Measurements from ENCODE around the gene PTPRT.

PTPRT gene

DNA sequence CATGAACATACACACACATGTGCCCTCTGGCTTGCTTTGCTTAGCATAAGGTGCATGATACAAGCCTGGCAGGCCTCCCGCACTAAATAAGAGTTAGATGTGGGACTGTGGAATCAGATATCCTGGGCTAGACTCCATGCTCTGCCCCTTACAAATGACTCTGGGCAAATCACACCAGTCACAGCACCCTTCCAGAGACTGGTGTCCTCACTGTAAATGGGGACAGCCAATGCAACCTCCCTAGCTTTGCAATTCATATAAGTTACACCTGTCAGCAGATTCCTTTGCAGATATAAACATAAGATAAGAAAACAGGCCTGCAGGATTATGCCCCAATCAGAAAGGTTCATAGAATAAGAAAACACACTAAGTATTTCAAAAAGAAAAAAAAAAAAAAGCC is 174.1 kb downstream of the PTPRT start:
- no peak overlapping the region for H3K4me3 ChIP-seq (ENCODE audit: low read length)
- TF ChIP-seq, protein P1, sequence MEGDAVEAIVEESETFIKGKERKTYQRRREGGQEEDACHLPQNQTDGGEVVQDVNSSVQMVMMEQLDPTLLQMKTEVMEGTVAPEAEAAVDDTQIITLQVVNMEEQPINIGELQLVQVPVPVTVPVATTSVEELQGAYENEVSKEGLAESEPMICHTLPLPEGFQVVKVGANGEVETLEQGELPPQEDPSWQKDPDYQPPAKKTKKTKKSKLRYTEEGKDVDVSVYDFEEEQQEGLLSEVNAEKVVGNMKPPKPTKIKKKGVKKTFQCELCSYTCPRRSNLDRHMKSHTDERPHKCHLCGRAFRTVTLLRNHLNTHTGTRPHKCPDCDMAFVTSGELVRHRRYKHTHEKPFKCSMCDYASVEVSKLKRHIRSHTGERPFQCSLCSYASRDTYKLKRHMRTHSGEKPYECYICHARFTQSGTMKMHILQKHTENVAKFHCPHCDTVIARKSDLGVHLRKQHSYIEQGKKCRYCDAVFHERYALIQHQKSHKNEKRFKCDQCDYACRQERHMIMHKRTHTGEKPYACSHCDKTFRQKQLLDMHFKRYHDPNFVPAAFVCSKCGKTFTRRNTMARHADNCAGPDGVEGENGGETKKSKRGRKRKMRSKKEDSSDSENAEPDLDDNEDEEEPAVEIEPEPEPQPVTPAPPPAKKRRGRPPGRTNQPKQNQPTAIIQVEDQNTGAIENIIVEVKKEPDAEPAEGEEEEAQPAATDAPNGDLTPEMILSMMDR (conservative IDR thresholded peaks at IDR 0.05; ENCODE audit: low read length), result no peak
- no peak for DNase-seq (ENCODE audit: low read depth)

DNA sequence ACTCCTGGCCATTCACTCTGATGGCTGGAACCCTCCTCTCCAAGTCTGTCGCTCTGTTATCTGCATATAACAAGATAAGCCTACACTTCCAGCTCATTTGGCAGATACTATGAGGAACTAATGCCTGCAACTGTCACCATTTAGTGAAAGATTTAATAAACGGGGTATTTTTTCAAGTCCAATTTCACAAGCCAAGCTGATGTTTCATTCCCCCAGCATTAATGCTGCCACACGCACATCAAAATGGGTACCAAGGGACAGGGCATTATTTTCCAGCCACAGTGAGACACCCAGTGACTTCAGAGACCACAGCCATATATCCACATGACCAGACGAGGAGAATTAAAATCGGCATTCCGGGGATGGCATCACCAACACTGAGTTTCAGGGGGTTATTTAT is 175.5 kb downstream of the PTPRT start:
- DNase-seq (ENCODE audit: low read depth), result no peak
- TF ChIP-seq, protein P1 (conservative IDR thresholded peaks at IDR 0.05; ENCODE audit: low read length), result no peak

DNA sequence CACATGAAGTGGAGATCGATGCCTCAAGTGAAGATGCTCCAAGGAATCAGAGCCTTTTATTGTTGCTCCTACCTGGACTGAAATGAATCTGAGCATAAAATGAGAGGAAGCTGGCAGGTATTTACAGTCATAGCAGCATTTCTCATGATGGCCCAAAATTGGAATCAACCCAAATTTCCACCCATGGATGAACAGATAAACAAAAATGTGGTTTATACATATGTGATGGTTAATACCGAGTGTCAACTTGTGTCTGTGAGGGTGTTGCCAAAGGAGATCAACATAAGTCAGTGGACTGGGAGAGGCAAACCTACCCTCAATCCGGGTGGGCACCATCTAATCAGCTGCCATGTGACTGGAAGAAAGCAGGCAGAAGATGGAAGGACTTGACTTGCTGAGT is 178.2 kb downstream of the PTPRT start:
- no peak overlapping the region for H3K4me3 ChIP-seq (ENCODE audit: low read length)
- no peak for DNase-seq (ENCODE audit: low read depth)
- TF ChIP-seq, protein P1 (conservative IDR thresholded peaks at IDR 0.05; ENCODE audit: low read length), result no peak

More for the DNA sequence above, 175.5 kb downstream of the PTPRT start:
- no peak overlapping the region for H3K4me3 ChIP-seq (ENCODE audit: low read length)

DNA sequence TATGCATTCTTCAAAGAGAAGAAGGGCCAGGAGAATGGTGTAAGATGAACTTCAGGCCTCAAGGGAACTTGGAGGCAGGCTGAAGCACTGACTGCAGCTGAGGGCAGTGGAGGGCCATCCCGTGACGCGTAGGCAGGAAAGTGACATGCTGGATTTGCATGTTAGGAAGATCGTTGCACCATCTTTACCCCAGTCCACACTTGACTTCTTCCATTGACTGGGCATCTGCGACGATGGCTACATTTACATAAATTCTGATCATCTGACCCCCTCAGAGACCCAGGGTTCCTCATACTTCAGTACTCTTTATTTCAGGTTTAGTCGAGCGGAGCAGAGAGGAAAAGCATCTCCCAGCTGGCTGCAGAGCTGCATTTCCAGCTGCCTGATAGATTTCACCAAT is 180.2 kb downstream of the PTPRT start:
- TF ChIP-seq, protein P1 (conservative IDR thresholded peaks at IDR 0.05; ENCODE audit: low read length), result no peak
- no peak overlapping the region for H3K4me3 ChIP-seq (ENCODE audit: low read length)
- DNase-seq (ENCODE audit: low read depth), result no peak

DNA sequence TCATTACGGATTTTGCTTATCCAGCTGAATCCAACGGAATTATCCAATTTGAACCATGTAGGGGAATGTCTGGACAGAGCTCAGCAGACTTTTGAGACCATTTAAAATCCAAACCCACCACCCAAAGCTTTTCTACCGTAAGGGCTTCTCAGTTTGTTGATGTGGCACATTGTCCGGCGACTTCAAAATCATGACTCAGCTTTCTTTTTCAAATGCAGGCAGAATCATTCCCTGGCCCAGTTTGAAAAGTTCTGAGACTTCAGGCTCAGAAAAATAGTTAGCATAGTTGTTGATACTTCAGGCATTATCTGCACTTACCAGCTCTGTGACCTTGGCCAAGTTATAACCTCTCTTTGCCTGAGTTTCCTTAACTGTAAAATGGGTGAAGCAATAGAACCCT is 182.2 kb downstream of the PTPRT start:
- H3K4me3 ChIP-seq (ENCODE audit: low read length), result no peak overlapping the region
- TF ChIP-seq, protein P1 (conservative IDR thresholded peaks at IDR 0.05; ENCODE audit: low read length), result no peak
- no peak for DNase-seq (ENCODE audit: low read depth)

DNA sequence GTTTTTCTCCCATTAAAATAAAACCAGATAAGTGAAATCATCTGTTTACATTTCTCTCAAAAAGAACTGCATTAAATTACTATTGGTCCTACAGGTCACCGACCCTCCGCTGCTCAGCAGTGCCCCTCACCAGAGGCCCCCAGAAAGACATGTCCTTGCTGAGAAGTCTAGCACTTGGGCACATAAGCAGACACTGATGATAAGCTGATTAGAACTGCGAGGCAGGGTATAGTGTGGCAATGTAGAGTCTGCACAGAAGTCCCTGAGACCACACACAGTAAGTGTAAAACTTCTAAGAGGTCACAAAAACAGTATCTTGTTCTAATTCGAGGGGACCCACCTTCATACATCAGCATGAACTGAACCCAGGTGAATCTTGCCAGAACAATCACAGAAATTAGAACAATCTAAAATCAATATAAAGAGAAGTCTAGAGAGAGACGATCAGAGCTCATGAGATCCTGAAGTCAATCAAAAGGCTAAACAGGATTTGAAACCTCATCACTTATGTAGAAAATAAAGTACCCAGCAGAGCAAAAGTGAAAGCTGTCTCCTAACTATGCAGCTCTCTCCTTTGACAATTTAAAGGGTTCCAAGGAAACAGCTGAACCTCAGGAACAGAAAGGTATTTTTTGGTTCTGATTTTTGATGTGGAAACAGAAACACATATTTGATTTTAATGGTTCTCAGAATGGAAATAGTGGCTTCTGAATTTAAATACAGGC is 182.9 kb downstream of the PTPRT start:
- TF ChIP-seq, protein P1 (conservative IDR thresholded peaks at IDR 0.05; ENCODE audit: low read length), result no peak
- no peak overlapping the region for H3K4me3 ChIP-seq (ENCODE audit: low read length)
- no peak for DNase-seq (ENCODE audit: low read depth)

DNA sequence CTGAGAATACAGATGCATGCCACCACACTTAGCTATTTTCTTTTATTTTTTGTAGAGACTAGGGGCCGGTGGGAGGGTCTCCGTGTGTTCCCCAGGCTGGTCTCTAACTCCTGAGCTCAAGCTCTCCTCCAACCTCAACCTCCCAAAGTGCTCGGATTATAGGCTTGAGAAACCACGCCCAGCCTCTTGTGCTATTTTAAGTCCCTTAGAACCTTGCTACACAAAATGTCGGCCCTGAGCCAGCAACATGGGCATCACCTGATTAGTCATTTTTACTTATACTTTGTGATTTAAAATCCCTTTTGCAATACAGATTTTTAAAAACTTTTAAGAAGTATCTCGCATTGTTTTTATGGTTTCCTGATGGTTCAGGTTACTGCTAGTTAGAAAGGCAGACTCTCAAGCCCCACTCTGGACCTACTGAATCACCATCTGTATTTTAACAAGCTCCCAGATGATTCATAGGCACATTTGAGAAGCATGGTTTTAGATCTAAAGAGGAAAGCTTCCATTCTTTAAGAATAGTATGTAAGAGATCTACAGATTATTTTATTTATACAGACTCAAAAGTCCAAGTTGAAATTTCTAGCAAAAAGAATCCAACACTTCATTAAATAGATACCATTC is 186.3 kb downstream of the PTPRT start:
- TF ChIP-seq, protein P1 (conservative IDR thresholded peaks at IDR 0.05; ENCODE audit: low read length), result no peak
- no peak for DNase-seq (ENCODE audit: low read depth)
- no peak overlapping the region for H3K4me3 ChIP-seq (ENCODE audit: low read length)

Measured in AG10803 (cell line).